ENCODE results near the gene TRIM26.

DNA sequence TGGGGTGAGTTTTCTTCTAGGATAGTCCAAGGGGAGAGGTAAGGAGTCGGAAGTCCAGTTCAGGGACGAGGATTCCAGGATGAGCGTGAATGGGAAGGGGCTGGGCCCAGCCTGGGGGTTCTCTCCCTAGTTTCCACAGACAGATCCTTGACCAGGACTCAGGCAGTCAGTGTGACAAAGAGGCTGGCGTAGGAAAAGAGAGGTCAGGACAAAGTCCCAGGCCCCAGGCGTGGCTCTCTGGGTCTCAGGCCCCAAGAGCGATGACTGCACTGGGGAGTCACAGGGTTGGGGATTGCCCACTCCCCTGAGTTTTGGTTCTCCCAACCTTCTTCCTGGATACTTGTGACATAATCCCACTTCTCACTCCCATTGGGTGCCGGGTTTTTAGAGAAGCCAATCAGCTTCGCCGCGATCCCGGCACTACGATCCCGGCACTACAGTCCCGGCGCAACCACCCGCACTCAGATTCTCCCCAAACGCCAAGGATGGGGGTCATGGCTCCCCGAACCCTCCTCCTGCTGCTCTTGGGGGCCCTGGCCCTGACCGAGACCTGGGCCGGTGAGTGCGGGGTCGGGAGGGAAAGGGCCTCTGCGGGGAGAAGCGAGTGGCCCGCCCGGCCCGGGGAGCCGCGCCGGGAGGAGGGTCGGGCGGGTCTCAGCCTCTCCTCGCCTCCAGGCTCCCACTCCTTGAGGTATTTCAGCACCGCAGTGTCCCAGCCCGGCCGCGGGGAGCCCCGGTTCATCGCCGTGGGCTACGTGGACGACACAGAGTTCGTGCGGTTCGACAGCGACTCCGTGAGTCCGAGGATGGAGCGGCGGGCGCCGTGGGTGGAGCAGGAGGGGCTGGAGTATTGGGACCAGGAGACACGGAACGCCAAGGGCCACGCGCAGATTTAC is 46.2 kb upstream of the TRIM26 start:
- TF ChIP-seq, protein P1, sequence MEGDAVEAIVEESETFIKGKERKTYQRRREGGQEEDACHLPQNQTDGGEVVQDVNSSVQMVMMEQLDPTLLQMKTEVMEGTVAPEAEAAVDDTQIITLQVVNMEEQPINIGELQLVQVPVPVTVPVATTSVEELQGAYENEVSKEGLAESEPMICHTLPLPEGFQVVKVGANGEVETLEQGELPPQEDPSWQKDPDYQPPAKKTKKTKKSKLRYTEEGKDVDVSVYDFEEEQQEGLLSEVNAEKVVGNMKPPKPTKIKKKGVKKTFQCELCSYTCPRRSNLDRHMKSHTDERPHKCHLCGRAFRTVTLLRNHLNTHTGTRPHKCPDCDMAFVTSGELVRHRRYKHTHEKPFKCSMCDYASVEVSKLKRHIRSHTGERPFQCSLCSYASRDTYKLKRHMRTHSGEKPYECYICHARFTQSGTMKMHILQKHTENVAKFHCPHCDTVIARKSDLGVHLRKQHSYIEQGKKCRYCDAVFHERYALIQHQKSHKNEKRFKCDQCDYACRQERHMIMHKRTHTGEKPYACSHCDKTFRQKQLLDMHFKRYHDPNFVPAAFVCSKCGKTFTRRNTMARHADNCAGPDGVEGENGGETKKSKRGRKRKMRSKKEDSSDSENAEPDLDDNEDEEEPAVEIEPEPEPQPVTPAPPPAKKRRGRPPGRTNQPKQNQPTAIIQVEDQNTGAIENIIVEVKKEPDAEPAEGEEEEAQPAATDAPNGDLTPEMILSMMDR (IDR thresholded peaks at IDR 0.05 in 4 of 5, conservative IDR thresholded peaks at IDR 0.05 in 1 of 5), result peak in 2 of 5 experiments; percentile 9 to 28
- peak; percentile 22 to 56 for TF ChIP-seq POLR2A (IDR thresholded peaks at IDR 0.05)

All from gastrocnemius medialis (tissue), 4 donors.